Measurements from ENCODE around the gene PARD3.

Gene PARD3

DNA sequence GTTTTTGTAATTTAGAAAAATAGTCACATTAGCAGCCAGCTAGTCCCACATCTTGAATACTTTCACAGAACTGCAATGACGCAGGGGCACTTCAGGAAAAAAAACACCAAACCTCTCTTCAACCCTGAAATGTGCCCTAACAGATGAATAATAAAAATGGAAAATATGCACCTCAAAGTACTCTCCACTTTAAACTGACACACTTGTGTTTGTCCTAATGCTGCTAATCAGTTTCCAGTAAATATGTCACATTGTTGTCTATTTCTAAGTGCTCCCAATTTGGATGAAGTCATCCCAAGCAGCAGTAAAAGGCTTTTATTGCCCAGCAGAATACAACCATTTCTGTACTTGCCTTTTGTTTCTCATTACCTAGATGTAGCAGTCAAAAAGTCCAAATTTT, 86.7 kb downstream of the PARD3 start:
- TF ChIP-seq, protein P1, sequence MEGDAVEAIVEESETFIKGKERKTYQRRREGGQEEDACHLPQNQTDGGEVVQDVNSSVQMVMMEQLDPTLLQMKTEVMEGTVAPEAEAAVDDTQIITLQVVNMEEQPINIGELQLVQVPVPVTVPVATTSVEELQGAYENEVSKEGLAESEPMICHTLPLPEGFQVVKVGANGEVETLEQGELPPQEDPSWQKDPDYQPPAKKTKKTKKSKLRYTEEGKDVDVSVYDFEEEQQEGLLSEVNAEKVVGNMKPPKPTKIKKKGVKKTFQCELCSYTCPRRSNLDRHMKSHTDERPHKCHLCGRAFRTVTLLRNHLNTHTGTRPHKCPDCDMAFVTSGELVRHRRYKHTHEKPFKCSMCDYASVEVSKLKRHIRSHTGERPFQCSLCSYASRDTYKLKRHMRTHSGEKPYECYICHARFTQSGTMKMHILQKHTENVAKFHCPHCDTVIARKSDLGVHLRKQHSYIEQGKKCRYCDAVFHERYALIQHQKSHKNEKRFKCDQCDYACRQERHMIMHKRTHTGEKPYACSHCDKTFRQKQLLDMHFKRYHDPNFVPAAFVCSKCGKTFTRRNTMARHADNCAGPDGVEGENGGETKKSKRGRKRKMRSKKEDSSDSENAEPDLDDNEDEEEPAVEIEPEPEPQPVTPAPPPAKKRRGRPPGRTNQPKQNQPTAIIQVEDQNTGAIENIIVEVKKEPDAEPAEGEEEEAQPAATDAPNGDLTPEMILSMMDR (IDR thresholded peaks at IDR 0.05; ENCODE audit: low read depth, low read length) = no peak
- in situ Hi-C loops (cut with HindIII; ENCODE audit: low sequenced_read_pairs) = no loop called here
- DNase-seq (ENCODE audit: low read depth, low spot score) = no peak
- no peak overlapping the region for H3K4me3 ChIP-seq (ENCODE audit: low read depth, low read length)

DNA sequence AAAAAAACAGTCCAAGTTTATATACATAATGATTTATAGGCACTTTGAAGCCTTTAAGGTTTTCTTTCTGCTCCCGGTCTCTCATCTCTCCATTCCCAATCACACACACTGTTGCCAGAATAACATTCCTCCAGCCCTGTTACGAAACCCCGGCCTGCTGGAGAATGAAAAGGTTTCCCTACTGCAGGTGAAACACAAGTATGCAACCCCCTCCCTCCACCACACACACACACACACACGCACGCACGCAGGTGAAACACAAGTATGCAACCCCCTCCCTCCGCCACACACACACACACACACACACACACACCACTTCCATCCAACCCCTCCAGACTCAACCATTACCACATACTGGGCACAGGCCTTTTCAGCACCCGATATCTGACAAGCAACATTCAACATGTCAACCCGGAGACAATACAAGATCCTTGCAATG, 87.5 kb downstream of the PARD3 start:
- no peak for DNase-seq (ENCODE audit: low read depth, low spot score)
- H3K4me3 ChIP-seq (ENCODE audit: low read depth, low read length) = no peak overlapping the region
- in situ Hi-C loops (cut with HindIII; ENCODE audit: low sequenced_read_pairs) = no loop called here
- TF ChIP-seq, protein P1 (IDR thresholded peaks at IDR 0.05; ENCODE audit: low read depth, low read length) = no peak

DNA sequence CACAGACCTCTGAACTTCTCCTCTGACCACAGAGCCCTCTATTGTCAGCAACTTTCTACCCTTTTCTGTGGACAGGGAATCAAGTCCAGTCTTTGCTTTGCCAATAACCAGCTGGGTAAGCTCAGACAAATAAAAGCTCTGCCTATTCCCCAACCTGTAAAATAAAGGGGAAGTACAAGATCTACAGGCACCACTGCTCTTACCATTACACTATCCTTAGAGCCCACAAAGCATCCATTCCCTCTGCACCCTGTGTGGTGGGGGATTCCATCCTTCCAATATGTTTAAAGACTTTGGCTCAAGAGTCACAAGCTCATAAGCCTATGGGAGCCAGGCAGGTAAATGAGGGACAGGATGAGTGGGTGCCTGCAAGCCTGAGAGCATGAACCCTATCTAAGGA, 88.2 kb downstream of the PARD3 start:
- TF ChIP-seq, protein P1 (IDR thresholded peaks at IDR 0.05; ENCODE audit: low read depth, low read length) = no peak
- in situ Hi-C loops (cut with HindIII; ENCODE audit: low sequenced_read_pairs) = no loop called here
- no peak for DNase-seq (ENCODE audit: low read depth, low spot score)
- H3K4me3 ChIP-seq (ENCODE audit: low read depth, low read length) = no peak overlapping the region

DNA sequence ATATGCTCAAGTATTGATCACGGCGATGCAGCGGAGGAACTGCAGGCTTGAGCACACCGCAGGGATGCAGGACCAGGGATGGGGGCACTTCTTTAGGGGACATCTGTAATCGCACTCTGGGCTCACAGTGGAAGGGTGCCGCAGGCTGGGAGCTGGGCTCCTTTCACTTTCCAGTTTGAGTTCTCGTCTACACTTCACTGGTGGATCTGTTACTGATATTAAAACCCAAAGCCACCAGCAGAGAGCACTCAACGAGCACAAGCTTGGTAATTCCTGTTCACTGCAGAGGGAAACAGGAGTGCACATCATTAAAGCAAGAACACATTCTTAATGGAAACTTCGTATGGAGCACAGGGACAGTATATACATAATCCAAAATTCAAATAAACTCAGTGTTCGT, 91.3 kb downstream of the PARD3 start:
- peak; percentile 78 for DNase-seq (ENCODE audit: low read depth, low spot score)
- TF ChIP-seq, protein P1 (IDR thresholded peaks at IDR 0.05; ENCODE audit: low read depth, low read length) = peak; percentile 62
- no peak overlapping the region for H3K4me3 ChIP-seq (ENCODE audit: low read depth, low read length)
- in situ Hi-C loops (cut with HindIII; ENCODE audit: low sequenced_read_pairs) = no loop called here

DNA sequence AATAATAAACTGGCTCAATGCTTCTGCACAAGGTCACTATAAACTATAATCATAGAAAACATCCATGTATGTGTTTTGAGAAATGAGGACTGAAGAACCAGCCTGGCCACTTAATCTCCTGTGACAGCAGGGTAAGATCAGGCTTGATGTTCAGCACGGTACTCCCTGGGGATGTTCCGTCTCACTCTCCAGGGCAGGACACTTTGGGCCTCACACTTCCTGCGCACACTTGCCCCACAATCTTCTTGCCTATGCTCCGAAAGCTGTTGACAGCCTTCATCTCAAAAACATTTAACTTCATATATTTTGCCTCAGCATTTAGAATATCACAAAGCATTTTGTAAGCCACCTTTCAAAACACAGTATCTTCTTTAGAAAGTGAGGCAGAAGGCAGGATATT, 92.7 kb downstream of the PARD3 start:
- in situ Hi-C loops (cut with HindIII; ENCODE audit: low sequenced_read_pairs) = no loop called here
- no peak for DNase-seq (ENCODE audit: low read depth, low spot score)
- no peak overlapping the region for H3K4me3 ChIP-seq (ENCODE audit: low read depth, low read length)
- TF ChIP-seq, protein P1 (IDR thresholded peaks at IDR 0.05; ENCODE audit: low read depth, low read length) = no peak

DNA sequence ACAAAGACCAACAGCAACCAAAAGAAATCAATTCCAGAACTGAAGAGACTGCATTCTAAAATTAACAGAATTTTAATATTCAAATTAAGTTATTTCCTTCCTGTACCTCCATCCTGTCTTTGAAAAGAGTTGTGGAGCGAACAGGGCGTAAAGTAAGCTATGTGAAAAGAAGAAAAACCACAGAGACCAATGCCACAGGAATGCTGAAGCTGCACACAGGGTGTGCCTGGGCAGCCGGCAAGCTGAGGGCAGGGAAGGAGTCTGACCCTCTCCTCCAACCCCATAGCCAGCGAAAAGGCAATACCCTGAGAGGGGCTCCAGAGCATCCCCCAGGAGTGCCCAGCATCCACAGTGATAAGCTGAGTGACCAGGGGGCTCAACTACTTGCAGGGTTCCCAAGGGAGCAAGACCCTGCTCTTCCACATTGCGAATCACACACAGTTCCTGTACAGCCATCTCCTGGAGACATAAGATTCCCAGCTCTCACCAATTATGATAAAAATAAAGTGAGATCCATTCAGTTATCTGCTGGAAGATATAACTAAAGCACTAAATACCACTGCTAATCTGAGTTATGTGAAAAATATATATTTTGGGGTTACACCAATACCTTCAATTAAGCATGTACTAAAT, 93.8 kb downstream of the PARD3 start:
- TF ChIP-seq, protein P1 (IDR thresholded peaks at IDR 0.05; ENCODE audit: low read depth, low read length) = no peak
- H3K4me3 ChIP-seq (ENCODE audit: low read depth, low read length) = no peak overlapping the region
- DNase-seq (ENCODE audit: low read depth, low spot score) = peak; percentile 85
- in situ Hi-C loops (cut with HindIII; ENCODE audit: low sequenced_read_pairs) = no loop called here
